ENCODE results near the gene ZNF682.
A peak's percentile ranks its signal among the peaks of the same experiment; 100 is the strongest.

The ZNF682 gene

DNA sequence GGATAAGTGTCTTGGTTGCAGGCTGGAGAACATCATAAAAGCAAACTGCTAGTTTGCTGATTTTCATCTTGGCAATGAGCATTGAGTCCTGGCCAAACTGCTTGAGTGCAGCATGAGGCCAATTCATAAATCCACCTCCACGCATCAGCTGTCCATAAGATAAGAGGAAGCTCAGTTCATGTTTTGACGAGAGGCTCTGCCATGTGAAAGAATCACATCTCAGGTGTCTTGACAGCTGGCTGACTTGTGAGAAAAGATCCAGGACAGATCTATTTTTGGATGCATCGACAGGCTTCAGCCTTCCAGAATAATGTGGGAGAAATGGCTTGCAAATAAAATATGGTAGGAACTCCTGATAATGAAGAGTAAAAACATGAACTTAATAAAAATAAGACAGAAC lies 5.4 kb upstream of the ZNF682 start:
- TF ChIP-seq, protein P1, sequence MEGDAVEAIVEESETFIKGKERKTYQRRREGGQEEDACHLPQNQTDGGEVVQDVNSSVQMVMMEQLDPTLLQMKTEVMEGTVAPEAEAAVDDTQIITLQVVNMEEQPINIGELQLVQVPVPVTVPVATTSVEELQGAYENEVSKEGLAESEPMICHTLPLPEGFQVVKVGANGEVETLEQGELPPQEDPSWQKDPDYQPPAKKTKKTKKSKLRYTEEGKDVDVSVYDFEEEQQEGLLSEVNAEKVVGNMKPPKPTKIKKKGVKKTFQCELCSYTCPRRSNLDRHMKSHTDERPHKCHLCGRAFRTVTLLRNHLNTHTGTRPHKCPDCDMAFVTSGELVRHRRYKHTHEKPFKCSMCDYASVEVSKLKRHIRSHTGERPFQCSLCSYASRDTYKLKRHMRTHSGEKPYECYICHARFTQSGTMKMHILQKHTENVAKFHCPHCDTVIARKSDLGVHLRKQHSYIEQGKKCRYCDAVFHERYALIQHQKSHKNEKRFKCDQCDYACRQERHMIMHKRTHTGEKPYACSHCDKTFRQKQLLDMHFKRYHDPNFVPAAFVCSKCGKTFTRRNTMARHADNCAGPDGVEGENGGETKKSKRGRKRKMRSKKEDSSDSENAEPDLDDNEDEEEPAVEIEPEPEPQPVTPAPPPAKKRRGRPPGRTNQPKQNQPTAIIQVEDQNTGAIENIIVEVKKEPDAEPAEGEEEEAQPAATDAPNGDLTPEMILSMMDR (IDR thresholded peaks at IDR 0.05; ENCODE audit: low read depth, low read length, missing control alignments): no peak
- no peak for DNase-seq (ENCODE audit: extremely low read depth, low read depth)
- H3K4me3 ChIP-seq (replicated peaks; ENCODE audit: low read depth, low read length): no peak overlapping the region

DNA sequence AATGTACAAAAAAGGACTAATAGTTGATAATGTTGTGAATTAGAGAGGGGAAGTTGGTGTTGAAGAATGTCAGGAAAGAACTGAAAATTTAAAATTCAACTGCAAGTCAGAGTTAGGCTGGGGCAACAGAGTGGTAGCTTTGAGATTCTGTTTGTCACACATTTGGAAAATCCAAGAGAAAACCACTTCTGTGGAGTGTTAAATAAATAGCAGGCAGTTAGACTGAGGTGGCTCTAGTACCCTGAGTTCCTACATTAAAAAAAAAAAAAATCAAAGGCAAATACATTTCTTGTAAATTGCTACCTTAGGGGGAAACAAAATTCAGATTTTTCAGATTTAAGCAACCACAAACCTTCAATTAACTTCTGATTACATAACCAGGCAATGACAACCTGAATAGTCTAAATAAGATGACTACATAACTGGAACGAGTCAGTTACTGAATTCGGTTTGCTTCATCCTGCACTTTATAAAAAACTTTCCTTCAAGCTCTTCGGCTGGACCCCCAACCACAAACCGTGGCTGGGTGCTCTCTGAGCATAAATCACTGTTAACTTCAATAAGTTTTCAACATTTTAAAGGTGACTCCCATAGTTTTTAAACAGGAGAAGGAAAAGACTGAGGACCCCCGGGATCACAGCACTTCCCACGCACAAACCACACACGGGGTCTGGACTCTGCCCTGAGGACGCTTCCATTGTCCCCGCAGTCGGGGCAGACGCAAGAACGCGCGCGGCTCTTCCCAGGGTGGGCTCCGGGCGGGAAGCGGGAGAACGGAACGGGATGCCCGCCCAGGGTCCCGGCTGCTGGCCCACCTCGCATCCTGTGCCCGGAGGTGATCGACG lies 725 bp downstream of the ZNF682 start:
- TF ChIP-seq, protein P1 (IDR thresholded peaks at IDR 0.05; ENCODE audit: low read depth, low read length, missing control alignments): no peak
- H3K4me3 ChIP-seq (replicated peaks; ENCODE audit: low read depth, low read length): peak overlapping the region; percentile 52
- DNase-seq (ENCODE audit: extremely low read depth, low read depth): no peak

DNA sequence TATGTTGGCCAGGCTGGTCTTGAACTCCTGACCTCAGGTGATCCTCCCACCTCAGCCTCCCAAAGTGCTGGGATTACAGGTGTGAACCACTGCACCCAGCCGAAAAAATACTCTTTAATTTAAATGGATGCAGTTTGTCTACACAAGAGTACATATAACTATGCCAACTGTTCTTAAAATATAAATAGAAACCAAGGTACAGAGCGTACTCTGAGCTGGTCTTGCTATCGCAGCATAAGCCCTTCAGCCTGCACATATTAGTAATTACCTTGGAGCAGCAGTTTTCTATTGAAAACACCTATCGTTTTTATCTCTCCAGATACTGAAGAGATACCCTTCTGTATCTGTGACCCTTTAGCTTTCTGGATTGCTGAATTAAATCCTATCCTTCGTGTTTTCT lies 3.4 kb downstream of the ZNF682 start:
- TF ChIP-seq, protein P1 (IDR thresholded peaks at IDR 0.05; ENCODE audit: low read depth, low read length, missing control alignments): no peak
- H3K4me3 ChIP-seq (replicated peaks; ENCODE audit: low read depth, low read length): no peak overlapping the region
- no peak for DNase-seq (ENCODE audit: extremely low read depth, low read depth)

DNA sequence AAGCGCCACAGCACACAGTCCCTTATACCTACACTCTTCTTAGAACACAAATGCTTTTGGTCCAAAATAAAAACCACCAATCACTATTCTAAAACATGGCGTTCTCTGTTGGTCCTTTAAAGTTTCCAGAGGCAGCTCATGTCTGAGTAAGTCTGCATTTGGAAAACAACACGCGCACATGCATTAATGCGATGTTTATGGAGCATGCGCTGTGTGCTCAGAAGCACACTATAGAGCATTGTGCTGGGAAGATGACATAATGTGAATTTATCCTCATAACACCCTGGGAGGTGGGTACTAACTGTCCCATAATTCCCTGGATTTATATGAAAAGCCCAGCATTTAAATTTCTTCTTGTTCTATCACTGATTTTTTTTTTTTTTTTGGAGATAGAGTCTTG lies 10.7 kb downstream of the ZNF682 start:
- DNase-seq (ENCODE audit: extremely low read depth, low read depth): no peak
- TF ChIP-seq, protein P1 (IDR thresholded peaks at IDR 0.05; ENCODE audit: low read depth, low read length, missing control alignments): no peak
- H3K4me3 ChIP-seq (replicated peaks; ENCODE audit: low read depth, low read length): no peak overlapping the region

DNA sequence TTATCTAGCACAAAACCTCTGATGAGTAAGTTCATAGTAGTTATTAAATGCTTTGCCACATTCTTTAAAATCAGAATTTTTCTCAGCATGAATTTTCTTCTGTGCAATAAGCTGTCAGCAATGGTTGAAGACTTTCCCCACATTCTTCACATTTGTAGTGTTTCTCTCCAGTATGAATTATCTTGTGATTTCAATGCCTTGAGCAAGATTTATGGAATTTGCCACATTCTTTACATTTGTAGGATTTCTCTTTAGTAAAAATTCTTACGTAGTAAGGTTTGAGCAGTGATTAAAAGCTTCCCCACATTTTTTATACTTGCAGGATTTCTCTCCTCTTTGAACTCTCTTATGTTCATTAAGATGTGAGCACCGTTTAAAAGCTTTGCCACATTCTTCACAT lies 33.6 kb downstream of the ZNF682 start:
- no peak for DNase-seq (ENCODE audit: extremely low read depth, low read depth)
- TF ChIP-seq, protein P1 (IDR thresholded peaks at IDR 0.05; ENCODE audit: low read depth, low read length, missing control alignments): no peak
- no peak overlapping the region for H3K4me3 ChIP-seq (replicated peaks; ENCODE audit: low read depth, low read length)

DNA sequence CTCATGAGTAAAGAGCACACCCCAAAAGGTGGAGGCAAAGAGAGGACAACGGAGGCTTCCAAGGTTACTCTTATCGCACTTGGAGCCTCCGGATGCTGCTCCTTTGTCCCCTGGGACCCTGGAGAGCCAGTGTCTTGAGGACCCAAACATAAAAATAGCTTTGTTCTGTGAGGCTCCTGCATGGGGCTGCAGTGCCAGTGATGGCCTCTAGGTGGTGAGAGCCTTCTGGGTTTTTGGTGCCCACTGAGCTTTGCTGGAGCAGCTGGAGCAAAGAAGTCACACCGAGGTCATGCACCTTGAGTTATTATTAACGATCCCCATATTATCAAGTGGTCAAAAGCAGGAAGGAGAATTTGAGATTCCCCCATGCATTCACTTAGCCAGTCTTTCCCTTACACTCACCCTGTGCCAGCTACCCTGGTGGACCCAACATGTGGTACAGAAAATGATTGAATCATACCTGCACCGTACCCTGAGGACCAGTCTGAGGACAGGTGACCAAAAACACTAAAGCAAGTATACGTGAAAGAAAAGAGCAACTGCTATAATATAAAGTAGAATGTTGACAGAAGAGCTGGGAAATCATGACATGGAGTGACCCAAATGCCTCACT lies 41.5 kb downstream of the ZNF682 start:
- DNase-seq (ENCODE audit: extremely low read depth, low read depth): no peak
- H3K4me3 ChIP-seq (replicated peaks; ENCODE audit: low read depth, low read length): no peak overlapping the region
- TF ChIP-seq, protein P1 (IDR thresholded peaks at IDR 0.05; ENCODE audit: low read depth, low read length, missing control alignments): peak; percentile 36
